ENCODE results near the gene RTP5. TPM values are rescaled to one million over a fixed set of nuclear protein-coding genes. Genes with fewer than 3 reads are reported as not detected.

Gene RTP5
- total RNA-seq, 1 donor from 2014 or later, result not detected

DNA sequence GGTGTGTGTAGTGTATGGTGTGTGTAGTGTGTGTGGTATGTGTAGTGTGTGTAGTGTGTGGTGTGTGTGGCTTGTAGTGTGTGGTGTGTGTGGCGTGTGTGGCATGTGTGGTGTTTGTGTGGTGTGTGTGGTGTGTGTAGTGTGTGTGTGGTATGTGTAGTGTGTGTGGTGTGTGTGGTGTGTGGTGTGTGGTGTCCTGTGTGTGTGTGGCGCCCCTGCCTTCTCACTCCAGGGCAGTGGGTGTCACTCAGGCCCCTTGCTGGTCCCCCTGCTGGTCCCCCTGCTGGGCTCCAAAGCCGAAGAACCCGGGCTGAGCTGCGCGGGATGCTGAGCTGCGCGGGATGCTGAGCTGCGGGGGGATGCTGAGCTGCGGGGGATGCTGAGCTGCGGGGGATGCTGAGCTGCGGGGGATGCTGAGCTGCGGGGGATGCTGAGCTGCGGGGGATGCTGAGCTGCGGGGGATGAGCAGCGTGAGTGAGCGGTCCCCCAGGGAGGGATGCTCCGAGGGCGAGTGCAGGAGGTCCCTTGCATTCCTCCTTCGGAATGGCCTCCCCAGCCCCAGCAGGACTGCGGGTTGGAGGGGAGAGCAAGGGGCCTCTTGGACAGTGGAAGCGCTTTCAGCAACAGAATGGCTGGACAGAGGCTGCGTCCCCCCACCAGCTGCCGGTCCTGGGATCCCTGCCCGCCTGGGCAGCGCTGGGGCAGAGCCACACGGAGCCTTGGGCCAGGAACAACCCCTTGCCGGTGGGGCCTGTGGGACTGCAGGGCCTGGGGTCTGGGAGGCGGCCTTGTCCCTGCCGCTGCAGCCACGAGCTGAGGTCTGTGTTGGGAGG, 3.4 kb upstream of the RTP5 start:
- TF ChIP-seq, protein P1, sequence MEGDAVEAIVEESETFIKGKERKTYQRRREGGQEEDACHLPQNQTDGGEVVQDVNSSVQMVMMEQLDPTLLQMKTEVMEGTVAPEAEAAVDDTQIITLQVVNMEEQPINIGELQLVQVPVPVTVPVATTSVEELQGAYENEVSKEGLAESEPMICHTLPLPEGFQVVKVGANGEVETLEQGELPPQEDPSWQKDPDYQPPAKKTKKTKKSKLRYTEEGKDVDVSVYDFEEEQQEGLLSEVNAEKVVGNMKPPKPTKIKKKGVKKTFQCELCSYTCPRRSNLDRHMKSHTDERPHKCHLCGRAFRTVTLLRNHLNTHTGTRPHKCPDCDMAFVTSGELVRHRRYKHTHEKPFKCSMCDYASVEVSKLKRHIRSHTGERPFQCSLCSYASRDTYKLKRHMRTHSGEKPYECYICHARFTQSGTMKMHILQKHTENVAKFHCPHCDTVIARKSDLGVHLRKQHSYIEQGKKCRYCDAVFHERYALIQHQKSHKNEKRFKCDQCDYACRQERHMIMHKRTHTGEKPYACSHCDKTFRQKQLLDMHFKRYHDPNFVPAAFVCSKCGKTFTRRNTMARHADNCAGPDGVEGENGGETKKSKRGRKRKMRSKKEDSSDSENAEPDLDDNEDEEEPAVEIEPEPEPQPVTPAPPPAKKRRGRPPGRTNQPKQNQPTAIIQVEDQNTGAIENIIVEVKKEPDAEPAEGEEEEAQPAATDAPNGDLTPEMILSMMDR (IDR thresholded peaks at IDR 0.05; ENCODE audit: partially characterized antibody, unreplicated experiment), result no peak
- DNase-seq, result peak; percentile 67
- Mint-ChIP-seq H3K9me3 (ENCODE audit: unreplicated experiment) (peaks cover 17% of the 10 kb centered on the region), H3K4me3 (ENCODE audit: unreplicated experiment) (peak overlapping the region; percentile 67), H3K4me1 (ENCODE audit: low read depth, unreplicated experiment) (peaks cover 26% of the 10 kb centered on the region), H3K27me3 (ENCODE audit: unreplicated experiment) (peaks cover 13% of the 10 kb centered on the region), H3K27ac (ENCODE audit: unreplicated experiment) (peak overlapping the region; percentile 42), H3K36me3 (ENCODE audit: unreplicated experiment) (peaks cover 20% of the 10 kb centered on the region)

DNA sequence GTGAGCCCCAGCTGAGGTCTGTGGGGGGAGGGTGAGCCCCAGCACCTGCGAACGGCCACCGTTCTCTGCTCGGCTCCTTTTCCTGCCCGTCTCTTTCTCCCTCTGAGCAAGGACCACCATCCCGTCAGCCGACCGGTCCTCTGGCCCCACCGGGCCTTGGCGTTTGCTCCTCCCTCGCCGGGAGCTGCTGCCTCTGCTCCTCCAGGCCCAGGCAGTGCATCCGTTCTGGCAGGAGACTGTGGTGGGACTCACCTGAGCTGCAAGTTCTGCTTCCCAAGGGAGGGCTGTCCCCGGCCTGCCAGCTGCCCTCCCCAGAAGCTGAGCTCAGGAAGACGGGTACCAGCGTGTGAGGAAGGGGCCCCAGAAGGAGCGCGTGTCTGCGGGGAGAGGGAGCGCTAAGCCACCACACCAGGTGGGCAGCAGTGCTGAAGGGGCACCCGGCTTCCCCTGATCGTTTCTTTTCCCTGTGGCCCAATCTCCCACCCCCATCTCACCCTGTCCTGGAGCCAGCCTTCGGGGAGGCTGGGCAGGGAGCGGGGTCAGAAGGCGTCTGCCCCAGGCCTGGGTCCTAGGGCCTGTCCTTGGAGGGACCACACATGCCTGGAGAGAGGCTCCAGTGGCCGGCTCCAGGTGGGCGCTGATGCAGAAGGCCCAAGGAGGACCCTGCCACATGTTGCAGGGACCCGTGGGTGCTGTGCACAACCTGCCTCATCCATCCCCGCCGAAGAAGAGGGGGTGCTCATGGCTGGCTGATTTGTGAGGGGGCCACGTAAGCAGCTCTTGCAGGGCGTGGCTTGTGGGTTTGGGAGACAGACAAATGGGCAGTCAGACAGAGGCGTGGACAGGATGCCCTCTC, 2.5 kb upstream of the RTP5 start:
- no peak overlapping the region for H3K4me3 Mint-ChIP-seq (ENCODE audit: unreplicated experiment)
- DNase-seq, result peak; percentile 44

DNA sequence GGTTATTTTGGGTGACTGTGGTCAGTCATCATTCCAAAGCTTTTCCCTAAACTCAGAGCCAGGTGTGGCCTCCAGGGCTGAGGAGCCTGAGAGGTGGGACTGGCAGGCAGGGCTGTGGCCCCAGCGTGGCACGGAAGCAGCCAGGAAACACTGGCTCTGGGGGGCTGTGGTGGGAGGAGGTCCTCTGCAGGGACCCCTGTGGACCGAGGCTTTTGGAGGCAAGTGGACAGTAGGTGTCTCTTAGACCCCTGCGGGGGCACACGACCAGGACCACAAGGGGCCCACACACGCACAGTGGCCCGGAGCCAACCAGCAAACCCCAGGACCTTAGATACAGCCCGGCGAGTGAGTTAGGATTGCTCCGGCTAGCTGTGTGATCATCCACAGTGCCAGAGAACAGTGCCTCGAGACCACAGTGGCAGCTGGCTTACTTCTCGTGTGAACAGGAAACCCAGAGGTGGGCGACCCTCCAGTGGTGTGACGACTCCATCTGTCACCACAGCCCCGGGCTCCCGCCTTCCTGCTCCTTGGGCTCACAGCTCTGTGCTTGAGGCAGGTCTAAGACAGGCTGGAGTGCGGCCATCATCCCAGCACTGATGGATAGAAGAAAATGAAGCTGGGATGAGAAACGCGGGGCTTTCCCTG, 1.6 kb upstream of the RTP5 start:
- H3K4me3 Mint-ChIP-seq (ENCODE audit: unreplicated experiment), result no peak overlapping the region
- H3K36me3 Mint-ChIP-seq (ENCODE audit: unreplicated experiment), result peaks cover 20% of the 10 kb centered on the region
- H3K9me3 Mint-ChIP-seq (ENCODE audit: unreplicated experiment), result peaks cover 14% of the 10 kb centered on the region
- peak; percentile 34 for DNase-seq
- TF ChIP-seq, protein P1 (IDR thresholded peaks at IDR 0.05; ENCODE audit: partially characterized antibody, unreplicated experiment), result no peak
- H3K27ac Mint-ChIP-seq (ENCODE audit: unreplicated experiment), result no peak overlapping the region
- H3K27me3 Mint-ChIP-seq (ENCODE audit: unreplicated experiment), result peaks cover 11% of the 10 kb centered on the region
- peaks cover 26% of the 10 kb centered on the region for H3K4me1 Mint-ChIP-seq (ENCODE audit: low read depth, unreplicated experiment)

More for the DNA sequence above, 2.5 kb upstream of the RTP5 start:
- Mint-ChIP-seq H3K27ac (ENCODE audit: unreplicated experiment) (no peak overlapping the region), H3K27me3 (ENCODE audit: unreplicated experiment) (peaks cover 13% of the 10 kb centered on the region), H3K9me3 (ENCODE audit: unreplicated experiment) (peaks cover 14% of the 10 kb centered on the region), H3K4me1 (ENCODE audit: low read depth, unreplicated experiment) (peaks cover 26% of the 10 kb centered on the region), H3K36me3 (ENCODE audit: unreplicated experiment) (peaks cover 20% of the 10 kb centered on the region)
- TF ChIP-seq, protein P1 (IDR thresholded peaks at IDR 0.05; ENCODE audit: partially characterized antibody, unreplicated experiment), result no peak

DNA sequence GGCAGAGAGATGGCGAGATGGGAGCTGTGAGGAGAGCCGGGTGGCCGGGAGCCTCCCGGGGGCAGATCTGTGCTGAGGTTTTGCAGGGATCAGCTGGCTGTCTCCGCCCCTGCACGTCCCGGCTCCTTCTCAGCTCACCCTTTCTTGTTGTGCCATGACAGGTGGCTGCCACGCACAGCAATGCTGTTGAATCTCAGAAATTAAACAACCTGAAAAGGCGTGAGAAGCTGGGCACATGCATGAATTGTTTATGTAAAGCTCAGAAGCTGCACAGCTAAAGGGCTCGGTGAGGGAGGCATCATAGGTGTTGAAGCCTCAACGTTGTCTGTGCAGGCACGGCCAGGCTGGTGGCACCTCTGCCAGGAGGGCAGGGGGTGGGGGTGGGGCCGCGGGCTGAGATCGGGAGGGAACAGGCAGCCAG, 858 bp upstream of the RTP5 start:
- Mint-ChIP-seq H3K9me3 (ENCODE audit: unreplicated experiment) (peaks cover 14% of the 10 kb centered on the region), H3K4me1 (ENCODE audit: low read depth, unreplicated experiment) (peaks cover 23% of the 10 kb centered on the region), H3K27me3 (ENCODE audit: unreplicated experiment) (peaks cover 11% of the 10 kb centered on the region), H3K4me3 (ENCODE audit: unreplicated experiment) (no peak overlapping the region), H3K27ac (ENCODE audit: unreplicated experiment) (no peak overlapping the region), H3K36me3 (ENCODE audit: unreplicated experiment) (peaks cover 20% of the 10 kb centered on the region)
- TF ChIP-seq, protein P1 (IDR thresholded peaks at IDR 0.05; ENCODE audit: partially characterized antibody, unreplicated experiment), result no peak
- peak; percentile 19 for DNase-seq

All from glutamatergic neuron (in vitro differentiated cells).